Loucy (cell line): ENCODE results near the gene SERPINB3.

Source experiments
- H2AFZ ChIP-seq: fragments of 200-600 bp; sonication (generic); 2 replicates; pipeline ENCODE4 v1.6.0; 2016; ENCODE audit warnings: antibody characterized with exemption, mild to moderate bottlenecking, low read length, moderate library complexity
- H3F3A ChIP-seq: fragments of 200-600 bp; 2 replicates; pipeline ENCODE4 v1.6.0; 2016; ENCODE audit warnings: antibody characterized with exemption, low read depth, mild to moderate bottlenecking
- H3K27me3 ChIP-seq: fragments of 200-600 bp; sonication (generic); 2 replicates; pipeline ENCODE4 v1.6.1; 2014; ENCODE audit warnings: low read length, mild to moderate bottlenecking; ENCODE audit not compliant: insufficient read depth, poor library complexity, severe bottlenecking
- H3K36me3 ChIP-seq: fragments of 200-600 bp; sonication (generic); 2 replicates; pipeline ENCODE4 v1.6.1; 2016; ENCODE audit warnings: low read length; ENCODE audit not compliant: insufficient read depth
- H3K4me1 ChIP-seq: fragments of 200-600 bp; sonication (generic); 2 replicates; pipeline ENCODE4 v1.5.1; 2014; ENCODE audit warnings: low read length, mild to moderate bottlenecking; ENCODE audit not compliant: insufficient read depth, poor library complexity, severe bottlenecking
- H3K4me2 ChIP-seq: fragments of 200-600 bp; sonication (generic); 2 replicates; pipeline ENCODE4 v1.6.0; 2014; ENCODE audit warnings: antibody characterized with exemption, low read length, low read depth, mild to moderate bottlenecking; ENCODE audit not compliant: poor library complexity, severe bottlenecking
- H3K4me3 ChIP-seq: fragments of 200-600 bp; sonication (generic); 2 replicates; pipeline ENCODE4 v1.5.1; 2014; ENCODE audit warnings: low read length, mild to moderate bottlenecking, mixed read lengths; ENCODE audit not compliant: poor library complexity, severe bottlenecking
- H3K79me2 ChIP-seq: fragments of 200-600 bp; sonication (generic); 2 replicates; pipeline ENCODE4 v1.6.1; 2014; ENCODE audit warnings: low read length; ENCODE audit not compliant: insufficient read depth
- H3K9ac ChIP-seq: fragments of 200-600 bp; sonication (generic); 2 replicates; pipeline ENCODE4 v1.6.0; 2014; ENCODE audit warnings: mild to moderate bottlenecking, low read depth, low read length, moderate library complexity; ENCODE audit not compliant: poor library complexity, severe bottlenecking
- H3K9me2 ChIP-seq: fragments of 200-600 bp; sonication (generic); replicated peaks from 2 replicates; pipeline ENCODE4 v1.6.1; 2016; ENCODE audit warnings: low read depth, low read length, mixed read lengths
- H3K9me3 ChIP-seq: fragments of 200-600 bp; sonication (generic); 2 replicates; pipeline ENCODE4 v1.6.1; 2014; ENCODE audit warnings: mild to moderate bottlenecking, antibody characterized with exemption, low read length, low read depth; ENCODE audit not compliant: insufficient read depth
- H4K20me1 ChIP-seq: fragments of 200-600 bp; sonication (generic); 2 replicates; pipeline ENCODE4 v1.6.0; 2014; ENCODE audit warnings: antibody characterized with exemption, low read length, mild to moderate bottlenecking; ENCODE audit not compliant: insufficient read depth, poor library complexity, severe bottlenecking
- CTCF ChIP-seq: fragments of 200-600 bp; sonication (generic); conservative IDR thresholded peaks from 2 replicates; pipeline ENCODE4 v1.5.1; 2014; ENCODE audit warnings: mild to moderate bottlenecking, antibody characterized with exemption, low read length
- EZH2phosphoT487 ChIP-seq: fragments of 200-600 bp; IDR thresholded peaks from 2 replicates; pipeline ENCODE4 v1.6.1; 2018; ENCODE audit warnings: antibody characterized with exemption, mild to moderate bottlenecking, moderate library complexity, borderline replicate concordance

Gene SERPINB3

GRCh38 chr18:63689064-63689463, 27.4 kb upstream of the SERPINB3 start:
- H4K20me1 ChIP-seq = no peaks in the 10 kb centered on the region
- no peak overlapping the region for H3K4me3 ChIP-seq
- no peaks in the 10 kb centered on the region for H3K9me2 ChIP-seq
- no peak for TF ChIP-seq CTCF
- no peak for TF ChIP-seq EZH2phosphoT487
- H3K4me1 ChIP-seq = no peaks in the 10 kb centered on the region
- H3F3A ChIP-seq = no peaks in the 10 kb centered on the region
- H3K4me2 ChIP-seq = no peak overlapping the region
- H3K27me3 ChIP-seq = no peaks in the 10 kb centered on the region
- H3K9ac ChIP-seq = no peak overlapping the region
- H3K36me3 ChIP-seq = no peaks in the 10 kb centered on the region
- H3K9me3 ChIP-seq = peaks cover 6% of the 10 kb centered on the region; the same call in 1 of the 2 replicates
- no peak overlapping the region for H2AFZ ChIP-seq
- H3K79me2 ChIP-seq = no peaks in the 10 kb centered on the region

- H3K4me3 ChIP-seq = no peak overlapping the region
- no peaks in the 10 kb centered on the region for H3K9me2 ChIP-seq
- no peak overlapping the region for H3K9ac ChIP-seq
- H3K4me2 ChIP-seq = no peak overlapping the region
- H4K20me1 ChIP-seq = no peaks in the 10 kb centered on the region
- peaks cover 6% of the 10 kb centered on the region; the same call in 1 of the 2 replicates for H3K9me3 ChIP-seq
- H3K36me3 ChIP-seq = no peaks in the 10 kb centered on the region
- no peaks in the 10 kb centered on the region for H3F3A ChIP-seq
- H3K79me2 ChIP-seq = no peaks in the 10 kb centered on the region
- no peaks in the 10 kb centered on the region for H3K4me1 ChIP-seq
- no peaks in the 10 kb centered on the region for H3K27me3 ChIP-seq
- no peak for TF ChIP-seq CTCF
- no peak for TF ChIP-seq EZH2phosphoT487
- no peak overlapping the region for H2AFZ ChIP-seq
Observed at GRCh38 chr18:63686871-63687270, 25.2 kb upstream of the SERPINB3 start.

GRCh38 chr18:63684718-63685117, 23.0 kb upstream of the SERPINB3 start:
- Histone ChIP-seq H3K27me3 (no peaks in the 10 kb centered on the region), H3F3A (no peaks in the 10 kb centered on the region), H3K9me3 (peaks cover 6% of the 10 kb centered on the region; the same call in 1 of the 2 replicates), H3K4me3 (no peak overlapping the region), H3K9ac (no peak overlapping the region), H3K9me2 (no peaks in the 10 kb centered on the region), H4K20me1 (no peaks in the 10 kb centered on the region), H3K79me2 (no peaks in the 10 kb centered on the region), H2AFZ (no peak overlapping the region), H3K36me3 (no peaks in the 10 kb centered on the region), H3K4me1 (no peaks in the 10 kb centered on the region), H3K4me2 (no peak overlapping the region)
- TF ChIP-seq EZH2phosphoT487 (no peak), CTCF (no peak)
